Muscle of arm (tissue), 12 donors: ENCODE data around the gene EDN1. TPM values are rescaled to one million over a fixed set of nuclear protein-coding genes. Genes with fewer than 3 reads are reported as not detected.
"Not testable (repeated sequence)": the region's sequence is repeated elsewhere in the genome, so short reads cannot be mapped to it uniquely, and the experiment has no call there.

Experiments used
- DNase-seq: peaks from one replicate; pipeline ENCODE4 v3.0.0-alpha.2; 2013
- polyA plus RNA-seq, 12 donors: library from polyadenylated mRNA; unstranded; fragments of 120-200 nt; gene quantifications; one replicate each; pipeline ENCODE4 v1.2.1, GENCODE V29; 2013; ENCODE audit not compliant: insufficient read length in 12 of 12

Gene EDN1
- polyA plus RNA-seq, 12 donors: 1.6 to 13.8 (median 3.8) TPM; not detected in 1

- no peak for DNase-seq
Observed at GRCh38 chr6:12293931-12294807, 4.0 kb downstream of the EDN1 start.

DNA sequence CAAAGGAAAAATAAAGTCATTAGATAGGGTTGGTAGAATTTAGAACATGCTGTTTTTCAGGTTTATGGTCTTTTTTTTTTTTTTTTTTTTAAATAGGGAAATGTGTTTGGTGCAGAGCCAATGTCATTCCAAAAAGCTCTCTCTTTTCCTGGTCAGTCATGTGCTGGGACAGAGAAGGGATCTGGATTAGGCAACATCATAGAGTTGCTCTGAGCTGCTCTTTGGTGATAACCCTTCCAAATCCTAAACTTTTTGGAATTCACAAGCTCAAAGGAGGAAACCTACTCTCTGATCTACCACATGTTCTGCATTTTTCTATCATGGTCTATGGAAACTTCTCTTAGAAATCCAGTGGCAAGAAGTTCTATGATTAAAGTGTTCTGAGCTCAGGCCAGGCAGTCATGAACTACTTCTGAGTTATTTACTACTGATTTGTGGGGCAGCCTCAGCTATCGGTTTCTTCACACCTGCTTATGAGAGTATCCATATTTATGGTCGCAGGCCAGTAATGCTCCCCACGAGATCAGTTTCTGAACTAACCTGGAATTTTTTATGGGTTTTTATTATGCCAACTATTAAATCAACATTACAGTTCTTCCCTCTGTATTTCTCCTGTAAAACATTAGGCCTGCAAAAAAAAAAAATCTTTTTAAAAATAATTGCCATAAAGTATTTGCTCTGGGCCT lies 4.8 kb downstream of the EDN1 start:
- DNase-seq: no peak

DNA sequence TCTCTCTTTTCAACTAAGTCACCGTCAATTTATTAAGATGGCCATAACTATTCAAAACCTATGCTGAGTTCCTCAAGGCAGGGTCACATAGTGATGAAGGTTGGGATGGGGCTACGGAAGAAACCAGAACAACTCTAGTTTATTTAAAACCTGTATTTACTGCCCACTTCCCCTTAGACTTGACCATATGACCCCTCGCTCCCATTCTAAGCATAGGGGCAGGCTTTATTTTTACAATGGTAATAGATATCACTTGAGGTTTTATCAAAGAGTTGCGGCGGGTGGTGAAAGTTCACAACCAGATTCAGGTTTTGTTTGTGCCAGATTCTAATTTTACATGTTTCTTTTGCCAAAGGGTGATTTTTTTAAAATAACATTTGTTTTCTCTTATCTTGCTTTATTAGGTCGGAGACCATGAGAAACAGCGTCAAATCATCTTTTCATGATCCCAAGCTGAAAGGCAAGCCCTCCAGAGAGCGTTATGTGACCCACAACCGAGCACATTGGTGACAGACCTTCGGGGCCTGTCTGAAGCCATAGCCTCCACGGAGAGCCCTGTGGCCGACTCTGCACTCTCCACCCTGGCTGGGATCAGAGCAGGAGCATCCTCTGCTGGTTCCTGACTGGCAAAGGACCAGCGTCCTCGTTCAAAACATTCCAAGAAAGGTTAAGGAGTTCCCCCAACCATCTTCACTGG lies 5.5 kb downstream of the EDN1 start:
- DNase-seq: no peak

DNA sequence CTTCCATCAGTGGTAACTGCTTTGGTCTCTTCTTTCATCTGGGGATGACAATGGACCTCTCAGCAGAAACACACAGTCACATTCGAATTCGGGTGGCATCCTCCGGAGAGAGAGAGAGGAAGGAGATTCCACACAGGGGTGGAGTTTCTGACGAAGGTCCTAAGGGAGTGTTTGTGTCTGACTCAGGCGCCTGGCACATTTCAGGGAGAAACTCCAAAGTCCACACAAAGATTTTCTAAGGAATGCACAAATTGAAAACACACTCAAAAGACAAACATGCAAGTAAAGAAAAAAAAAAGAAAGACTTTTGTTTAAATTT lies 6.1 kb downstream of the EDN1 start:
- DNase-seq: no peak

GRCh38 chr6:12296604-12297003 lies 6.4 kb downstream of the EDN1 start:
- DNase-seq: no peak

- DNase-seq: no peak
Observed at GRCh38 chr6:12297363-12298016, 7.3 kb downstream of the EDN1 start.

DNA sequence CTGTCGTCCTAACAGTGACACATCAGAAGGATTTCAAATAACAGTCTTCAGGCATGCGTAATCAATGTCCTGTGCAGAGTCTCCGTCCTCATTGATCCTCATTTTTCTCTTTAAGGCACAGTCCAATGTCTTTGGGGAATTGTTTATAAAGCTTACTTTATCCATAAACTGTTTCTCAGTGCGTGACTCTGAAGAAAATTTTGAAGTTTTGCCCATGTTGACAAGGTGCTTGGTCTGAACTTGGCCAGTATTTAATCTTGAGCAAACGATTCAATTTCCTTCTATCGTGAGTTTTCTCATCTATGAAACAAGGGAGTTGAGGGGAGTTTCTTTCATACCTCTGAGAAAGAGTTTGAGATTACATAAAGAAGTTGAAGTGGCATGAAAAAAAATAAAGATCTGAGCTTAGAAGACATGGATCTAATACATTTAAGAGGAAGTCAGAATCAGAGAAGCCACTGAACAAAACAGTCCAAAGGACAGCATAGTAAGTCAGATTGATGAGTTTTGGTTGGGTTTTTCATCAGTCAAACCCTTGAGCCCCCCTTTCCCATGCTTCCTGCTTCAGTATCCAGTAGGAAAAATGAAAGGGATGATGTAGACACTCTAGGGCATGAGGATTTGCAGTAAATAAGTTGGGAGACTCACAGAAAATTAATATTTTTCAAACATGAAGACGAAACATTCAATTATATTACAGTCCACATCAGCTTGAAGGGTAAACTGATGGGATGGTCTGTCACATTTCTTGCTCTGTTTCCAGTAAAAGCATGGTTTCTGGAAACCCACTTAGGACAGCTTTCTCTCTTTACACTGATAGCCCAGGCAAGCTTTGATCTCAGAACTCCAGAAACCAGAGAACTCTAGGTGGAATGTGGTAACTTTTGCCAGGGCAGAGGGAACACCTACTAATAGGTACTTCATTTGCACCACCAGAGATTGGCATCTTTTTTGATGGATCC lies 8.1 kb downstream of the EDN1 start:
- no peak for DNase-seq

DNA sequence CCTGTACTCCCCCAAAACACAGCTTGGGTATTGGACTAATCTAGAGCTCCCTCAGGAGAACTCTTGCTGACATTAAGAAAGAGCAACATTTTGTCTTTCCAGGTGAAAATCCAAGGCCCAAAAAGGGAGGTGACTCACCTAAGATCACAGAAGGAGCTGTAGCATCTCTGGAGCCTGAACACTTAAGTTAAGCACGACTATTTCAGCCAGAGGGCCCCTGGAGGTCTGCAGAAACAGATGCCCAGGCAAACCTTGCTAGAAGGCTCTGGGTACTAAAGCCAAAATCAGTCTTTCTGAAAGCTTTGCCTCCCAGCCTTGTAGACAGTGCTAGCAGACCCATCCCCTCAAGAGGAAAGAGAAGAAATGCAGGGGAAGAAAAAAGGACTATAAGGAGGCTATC lies 8.8 kb downstream of the EDN1 start:
- DNase-seq: no peak

GRCh38 chr6:12301018-12301417 lies 10.9 kb downstream of the EDN1 start:
- DNase-seq: no peak

DNA sequence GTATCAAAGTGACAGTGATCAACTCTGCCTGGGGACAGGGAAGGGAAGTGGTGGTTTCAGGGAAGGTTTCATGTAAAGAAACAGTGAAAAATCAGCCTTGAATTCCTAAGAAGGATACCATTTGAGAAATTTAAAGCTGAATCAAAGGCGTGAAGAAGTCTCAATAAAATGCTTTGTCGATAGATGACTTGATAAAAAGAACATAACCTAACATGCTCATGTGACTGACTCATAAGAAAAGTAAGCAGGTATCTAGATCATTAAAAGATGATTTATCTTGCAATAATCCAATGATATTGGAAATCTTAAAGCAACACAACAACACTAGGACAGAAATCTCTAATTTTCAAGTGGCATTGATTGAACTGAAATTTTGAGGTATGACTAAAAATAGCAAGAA lies 14.3 kb downstream of the EDN1 start:
- DNase-seq: no peak

GRCh38 chr6:12309070-12309469 lies 18.9 kb downstream of the EDN1 start:
- no peak for DNase-seq

- DNase-seq: no peak
Observed at GRCh38 chr6:12311106-12311505, 20.9 kb downstream of the EDN1 start.

- no peak for DNase-seq
Observed at GRCh38 chr6:12312736-12313135, 22.6 kb downstream of the EDN1 start.

DNA sequence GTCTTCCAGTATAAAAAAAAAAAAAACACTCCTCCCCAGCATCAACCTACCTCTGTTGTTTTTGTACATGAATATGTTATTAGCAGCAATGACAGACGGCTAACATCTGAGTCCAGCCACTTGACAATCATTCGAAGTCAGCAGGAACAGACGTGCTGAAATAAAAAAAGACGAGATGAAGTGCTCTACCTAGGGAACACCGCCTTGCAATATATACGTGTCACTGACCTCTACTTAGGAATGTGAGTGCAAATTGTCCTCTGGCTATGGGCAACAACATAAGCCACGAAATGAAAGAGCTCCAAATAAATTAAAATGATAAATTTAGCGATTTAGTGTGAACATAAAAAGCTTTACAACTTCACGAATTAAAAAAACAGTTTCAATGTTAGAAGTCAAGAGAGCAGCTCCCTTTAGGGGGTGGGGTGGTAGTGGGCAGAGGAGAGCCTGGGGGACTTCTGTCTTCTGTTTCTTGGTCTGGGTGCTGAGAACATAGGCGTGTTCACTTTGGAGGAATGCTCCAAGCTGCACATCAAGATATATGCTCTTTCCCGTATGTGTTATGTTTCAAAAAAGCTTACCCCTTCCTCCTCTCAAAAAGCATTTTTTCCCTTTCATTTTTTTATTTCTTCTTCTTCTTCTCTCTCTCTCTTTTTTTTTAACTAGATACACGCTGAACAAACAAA lies 23.3 kb downstream of the EDN1 start:
- DNase-seq: no peak

DNA sequence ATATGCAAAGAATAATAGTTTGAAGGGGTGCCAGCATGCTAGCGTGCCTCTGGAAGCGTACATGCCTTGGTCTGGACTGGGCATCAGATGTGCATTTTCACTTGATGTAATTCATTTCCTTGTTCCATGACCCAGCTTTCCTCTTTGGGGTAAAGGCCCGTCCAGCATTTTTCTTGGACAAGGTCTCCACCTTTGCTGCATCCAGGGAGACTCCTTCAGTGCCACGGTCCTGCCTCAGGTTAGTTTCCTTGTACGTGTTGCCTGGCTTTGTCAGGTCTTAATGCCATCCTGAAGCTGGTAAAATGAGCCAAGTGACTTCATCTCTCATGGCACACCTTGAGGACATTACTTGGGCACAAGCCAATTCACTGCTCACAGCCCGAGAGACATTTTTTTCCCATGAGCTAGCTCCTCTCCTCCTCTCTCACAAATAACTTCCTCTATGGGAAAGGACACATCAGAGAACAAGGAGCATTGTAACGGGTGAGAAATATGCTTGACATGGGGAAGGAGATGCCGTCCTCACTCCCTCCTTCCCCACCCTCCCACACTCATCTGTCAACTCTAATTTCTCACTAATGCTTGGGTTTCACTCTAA lies 23.9 kb downstream of the EDN1 start:
- DNase-seq: no peak

- DNase-seq: no peak
Observed at GRCh38 chr6:12314751-12315150, 24.6 kb downstream of the EDN1 start.

DNA sequence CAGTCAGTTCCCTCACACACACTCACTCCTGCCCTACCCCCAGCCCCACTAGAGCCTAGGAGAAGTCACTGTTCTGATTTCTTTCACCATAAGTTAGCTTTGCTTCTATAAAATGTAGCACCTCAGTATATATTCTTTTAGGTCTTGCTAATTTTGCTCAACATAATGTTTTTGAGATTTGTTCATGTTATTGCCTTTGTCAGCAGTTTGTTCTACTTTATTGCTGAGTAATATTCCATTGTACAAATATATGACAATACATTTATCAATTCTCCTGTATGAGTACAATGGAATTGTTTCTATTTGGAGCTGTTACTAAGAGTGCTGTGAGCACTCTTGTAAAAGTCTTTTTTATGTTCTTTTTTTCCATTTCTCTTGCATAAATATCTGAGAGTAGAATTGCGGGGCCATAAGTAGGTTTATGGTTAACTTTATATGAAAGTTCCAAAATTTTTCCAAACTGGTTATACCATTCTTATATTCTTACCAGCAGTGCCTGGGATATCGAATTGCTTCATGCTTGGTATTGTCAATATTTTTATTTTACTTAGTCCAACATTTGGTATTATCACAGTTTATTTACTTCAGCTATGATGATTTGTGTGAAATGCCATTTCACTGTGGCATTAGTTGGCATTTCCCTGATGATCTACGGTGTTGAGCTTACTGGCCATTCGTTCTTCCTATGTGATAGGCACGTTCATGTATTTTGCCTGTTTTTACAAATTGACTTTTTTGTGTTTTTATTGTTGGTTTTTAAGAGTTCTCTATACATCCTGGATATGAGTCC lies 25.3 kb downstream of the EDN1 start:
- DNase-seq: no peak

DNA sequence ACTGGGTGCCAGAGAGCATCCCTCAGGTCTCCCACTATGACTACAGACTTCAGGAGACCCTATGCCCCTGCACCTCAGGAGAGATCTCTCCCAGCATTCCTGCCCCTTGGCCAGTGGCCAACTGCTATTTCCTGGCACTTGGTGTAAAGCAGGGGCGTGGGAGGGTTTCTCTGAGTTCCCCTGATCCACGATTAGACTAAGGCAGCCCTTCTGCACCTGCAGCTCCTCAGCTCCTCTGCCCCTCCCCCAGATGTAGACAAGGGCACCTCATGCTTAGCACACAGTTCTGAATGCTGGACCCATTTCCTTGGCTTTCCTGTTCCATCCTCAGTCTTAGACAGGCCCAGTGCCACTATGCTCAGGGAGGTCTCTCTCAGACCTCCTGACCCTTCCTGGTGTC lies 28.6 kb downstream of the EDN1 start:
- DNase-seq: no peak

GRCh38 chr6:12320074-12320473 lies 29.9 kb downstream of the EDN1 start:
- DNase-seq: not testable (repeated sequence)
